Hepatic stellate cell (primary cell): ENCODE measurements around the gene ATP1A3.
"Not testable (repeated sequence)": the region's sequence is repeated elsewhere in the genome, so short reads cannot be mapped to it uniquely, and the experiment has no call there.

Experiments used
- DNase-seq: peaks from one replicate; pipeline ENCODE4 v3.0.0; 2011; ENCODE audit warnings: low spot score

ATP1A3 gene

GRCh38 chr19:42010245-42011126 is 16.5 kb upstream of the ATP1A3 start:
- DNase-seq, result peak; percentile 62

DNA sequence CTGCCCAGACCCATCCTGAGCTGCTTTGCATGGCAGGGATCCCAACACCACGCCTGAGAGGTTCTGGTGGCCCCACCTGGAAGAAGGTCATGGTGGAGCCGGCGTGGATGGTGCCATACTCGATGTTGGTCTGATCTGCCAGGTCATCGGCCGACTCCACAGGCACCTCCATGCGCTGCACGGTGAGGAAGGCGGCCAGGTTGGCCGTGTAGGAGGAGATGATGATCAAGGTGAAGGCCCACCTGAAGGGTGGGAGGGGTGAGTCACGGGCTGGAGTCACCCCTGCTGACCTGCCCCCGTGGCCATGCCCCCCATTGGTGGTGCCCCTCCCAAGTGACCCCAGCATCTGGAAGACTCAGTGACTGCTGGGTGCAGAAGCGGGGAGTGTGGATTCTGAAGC is 12.5 kb upstream of the ATP1A3 start:
- no peak for DNase-seq

- DNase-seq, result no peak
Measured at GRCh38 chr19:42005504-42005903, 11.5 kb upstream of the ATP1A3 start.

- DNase-seq, result no peak
Measured at GRCh38 chr19:42003506-42004294, 9.7 kb upstream of the ATP1A3 start.

DNA sequence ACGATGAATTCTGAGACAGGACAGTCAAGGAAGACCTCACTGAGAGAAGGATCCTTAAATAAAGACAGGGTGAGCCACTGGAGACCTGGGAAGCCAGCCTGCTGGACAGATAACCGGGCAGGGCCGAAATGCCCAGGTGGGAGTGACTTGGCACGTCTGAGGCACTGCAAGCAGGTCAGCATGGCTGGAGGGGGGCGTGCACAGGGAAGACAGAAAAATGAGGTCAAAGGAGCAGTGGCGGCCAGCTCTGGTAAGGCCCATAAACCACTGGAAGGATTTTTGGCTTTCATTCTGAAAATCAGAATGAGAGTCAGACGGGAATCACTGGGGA is 5.8 kb upstream of the ATP1A3 start:
- no peak for DNase-seq

GRCh38 chr19:41999071-41999877 is 5.2 kb upstream of the ATP1A3 start:
- DNase-seq, result no peak

DNA sequence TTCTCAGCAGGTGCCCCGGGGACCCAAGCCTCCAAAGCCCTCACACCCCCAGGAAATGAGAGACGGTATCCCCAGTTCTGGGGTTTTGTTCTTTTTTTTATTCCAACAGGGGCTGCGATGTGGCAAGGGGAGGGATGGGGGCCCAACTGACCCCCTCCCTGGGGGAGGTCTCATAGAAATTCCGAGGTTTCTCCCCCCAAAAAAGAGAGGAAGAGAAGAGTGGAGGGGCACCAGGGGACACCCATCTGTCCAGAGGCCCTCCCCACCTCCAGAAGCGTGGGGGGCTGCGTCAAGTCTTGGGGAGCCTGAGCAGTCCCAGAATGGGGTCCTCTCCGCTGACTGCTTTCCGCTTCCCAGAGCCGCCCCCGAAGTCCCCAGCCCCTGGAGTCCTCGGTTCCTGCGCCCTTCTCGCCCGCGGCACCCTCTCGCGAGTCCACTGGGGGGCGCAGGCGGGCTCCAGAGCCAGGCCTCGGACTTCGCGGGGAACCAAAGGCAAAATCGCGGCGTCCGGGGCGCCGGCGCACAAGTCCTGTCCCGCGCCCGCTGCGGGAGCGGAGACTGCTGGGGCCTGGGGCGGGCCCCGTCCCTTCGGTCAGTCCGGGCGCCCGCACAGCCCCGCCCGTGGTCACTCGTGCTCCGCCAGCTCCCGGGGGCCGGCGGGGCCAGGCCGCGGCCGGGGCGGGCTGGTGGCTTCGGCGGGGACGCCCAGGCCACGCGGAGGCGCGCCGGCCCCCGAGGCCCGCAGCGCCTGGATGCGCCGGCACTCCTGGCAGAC is 4.4 kb upstream of the ATP1A3 start:
- peak; percentile 71 for DNase-seq

GRCh38 chr19:41997851-41998229 is 3.8 kb upstream of the ATP1A3 start:
- DNase-seq, result no peak

DNA sequence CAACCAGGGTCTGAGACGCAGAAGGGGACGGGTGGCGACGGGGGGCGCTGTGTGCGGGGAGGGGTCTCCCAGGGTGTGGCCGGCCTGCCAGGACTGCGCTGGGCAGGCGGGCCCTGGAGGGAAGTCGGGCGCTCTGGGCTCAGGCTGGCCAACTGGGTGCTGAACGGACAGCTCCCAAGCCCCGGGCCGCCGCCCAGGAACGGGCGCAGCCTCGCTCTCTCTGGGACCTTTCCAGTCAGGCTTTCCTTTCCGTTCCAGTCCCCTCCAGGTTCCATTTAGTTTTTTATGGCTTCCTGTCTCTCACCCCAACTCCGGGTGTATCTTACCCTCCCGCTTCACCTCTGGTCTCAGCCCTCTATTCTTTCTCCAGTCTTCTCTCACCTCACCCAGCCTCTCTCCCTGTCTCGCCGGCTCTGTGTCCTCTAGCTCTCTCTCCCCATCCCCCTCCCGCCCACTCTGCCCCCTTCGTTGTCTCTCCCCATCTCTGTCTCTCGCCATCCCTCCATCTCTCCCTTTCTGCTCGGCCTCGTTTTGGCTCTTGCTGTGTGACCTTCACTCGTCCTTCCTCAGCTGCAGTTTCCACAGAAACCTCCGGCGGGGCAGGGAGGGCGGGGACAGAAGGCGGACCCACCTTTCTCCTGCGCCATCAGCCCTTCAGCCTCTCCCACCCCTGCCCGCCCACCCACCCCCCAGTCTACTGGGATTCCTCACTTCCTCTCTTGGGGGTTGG is 3.3 kb upstream of the ATP1A3 start:
- peak; percentile 86 for DNase-seq

DNA sequence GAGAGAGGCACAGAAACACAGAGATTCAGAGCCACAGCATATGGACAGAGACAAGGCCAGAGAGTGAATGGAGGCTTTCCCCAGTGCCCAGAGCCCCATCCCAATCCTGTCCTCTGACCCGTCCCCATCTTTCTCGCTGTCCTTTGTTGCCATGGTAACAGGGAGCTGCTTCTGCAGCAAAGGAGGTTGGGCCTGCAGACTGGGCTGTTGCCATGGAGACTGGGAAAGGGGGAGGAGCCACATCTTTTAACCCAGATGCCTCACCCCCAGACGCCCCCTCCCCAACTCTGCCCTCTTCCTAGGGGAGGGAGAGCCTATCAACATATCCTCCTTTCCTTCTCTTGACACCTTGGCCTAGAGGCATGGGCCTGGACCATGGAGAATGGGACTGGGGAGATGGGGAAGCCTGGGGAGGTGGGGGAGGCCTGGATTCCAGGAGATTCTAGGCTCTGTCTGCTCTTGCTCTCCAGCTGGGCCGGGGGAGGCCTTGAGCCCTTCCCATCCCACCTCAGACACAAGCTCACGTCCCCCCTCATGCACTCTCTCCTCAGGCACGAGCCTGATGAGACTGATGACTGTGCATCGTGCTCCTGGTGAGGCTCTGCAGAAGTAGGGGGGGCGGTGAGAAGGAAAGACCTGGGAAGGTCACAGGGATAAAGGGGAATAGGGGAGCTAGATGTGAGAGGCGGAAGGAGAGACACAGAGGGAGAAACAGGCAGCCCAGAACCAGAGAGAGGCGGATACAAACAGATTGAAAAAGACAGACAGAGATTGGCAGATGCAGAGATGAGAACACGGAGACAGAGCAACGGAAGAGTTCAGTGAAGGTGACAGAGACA is 2.1 kb upstream of the ATP1A3 start:
- DNase-seq, result no peak

- no peak for DNase-seq
Measured at GRCh38 chr19:41994994-41995958, 1.2 kb upstream of the ATP1A3 start.

GRCh38 chr19:41994521-41994971 is 516 bp upstream of the ATP1A3 start:
- DNase-seq, result no peak

DNA sequence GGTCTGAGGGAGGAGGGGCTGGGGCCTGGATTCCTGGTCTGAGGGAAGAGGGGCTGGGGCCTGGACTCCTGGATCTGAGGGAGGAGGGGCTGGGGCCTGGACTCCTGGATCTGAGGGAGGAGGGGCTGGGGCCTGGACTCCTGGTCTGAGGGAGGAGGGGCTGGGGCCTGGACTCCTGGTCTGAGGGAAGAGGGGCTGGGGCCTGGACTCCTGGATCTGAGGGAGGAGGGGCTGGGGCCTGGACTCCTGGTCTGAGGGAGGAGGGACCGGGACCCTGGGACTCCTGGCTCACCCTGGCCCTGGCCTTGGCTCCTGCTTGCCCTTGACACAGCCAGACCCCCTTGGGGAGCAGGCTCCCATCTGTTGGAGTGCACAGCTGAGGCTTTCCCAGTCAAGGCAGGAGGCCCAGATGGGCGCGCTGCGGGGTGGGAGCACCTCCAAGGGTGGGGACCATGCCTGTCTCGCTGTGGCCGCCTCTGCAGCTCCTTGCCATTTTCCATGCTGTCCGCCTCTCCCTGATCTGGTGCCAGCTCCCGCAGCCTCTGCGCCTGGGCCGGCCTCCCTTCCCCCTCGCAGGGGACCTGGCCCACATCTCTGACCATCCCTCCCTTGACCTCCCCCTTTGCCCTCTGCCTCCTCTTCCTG is 2.0 kb downstream of the ATP1A3 start:
- DNase-seq, result not testable (repeated sequence)

DNA sequence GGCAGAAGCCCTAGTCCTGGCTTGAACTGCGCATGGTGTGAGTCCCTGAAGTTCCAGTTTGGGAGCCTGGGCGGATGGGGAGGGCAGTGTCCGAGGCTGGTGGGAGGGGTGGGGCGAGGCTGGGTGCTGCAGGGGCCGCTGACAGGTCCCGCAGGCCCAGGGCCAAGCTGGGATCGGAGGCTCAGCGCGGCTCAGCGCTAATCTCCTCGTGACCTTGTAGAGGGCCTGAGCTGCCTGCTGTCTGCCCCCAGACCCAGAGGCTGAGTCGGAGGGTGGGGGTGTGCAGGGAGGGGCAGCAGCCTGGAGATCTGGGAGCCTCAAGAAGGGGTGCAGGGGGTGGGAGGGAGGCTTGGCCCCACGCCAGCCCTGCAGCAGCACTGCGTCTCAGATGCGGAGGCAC is 3.0 kb downstream of the ATP1A3 start:
- DNase-seq, result no peak

DNA sequence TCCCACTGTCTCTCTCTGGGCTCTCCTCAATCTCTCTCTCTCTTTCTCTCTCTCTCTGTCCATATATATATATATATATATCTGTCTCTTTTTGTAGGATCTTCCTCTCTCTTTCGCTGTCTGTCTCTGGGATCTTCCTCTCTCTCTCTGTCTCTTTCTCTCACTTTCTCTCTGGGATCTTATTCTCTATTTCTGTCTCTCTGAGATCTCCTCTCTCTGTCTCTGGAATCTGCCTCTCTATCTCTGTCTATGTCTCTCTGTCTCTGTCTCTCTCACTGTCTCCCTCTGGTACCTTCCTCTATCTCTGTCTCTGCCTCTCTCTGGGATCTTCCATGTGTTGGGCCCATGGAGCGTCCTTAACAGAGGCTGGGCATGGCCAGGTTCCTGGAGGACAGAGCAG is 3.4 kb downstream of the ATP1A3 start:
- no peak for DNase-seq

GRCh38 chr19:41990028-41990427 is 4.0 kb downstream of the ATP1A3 start:
- no peak for DNase-seq

DNA sequence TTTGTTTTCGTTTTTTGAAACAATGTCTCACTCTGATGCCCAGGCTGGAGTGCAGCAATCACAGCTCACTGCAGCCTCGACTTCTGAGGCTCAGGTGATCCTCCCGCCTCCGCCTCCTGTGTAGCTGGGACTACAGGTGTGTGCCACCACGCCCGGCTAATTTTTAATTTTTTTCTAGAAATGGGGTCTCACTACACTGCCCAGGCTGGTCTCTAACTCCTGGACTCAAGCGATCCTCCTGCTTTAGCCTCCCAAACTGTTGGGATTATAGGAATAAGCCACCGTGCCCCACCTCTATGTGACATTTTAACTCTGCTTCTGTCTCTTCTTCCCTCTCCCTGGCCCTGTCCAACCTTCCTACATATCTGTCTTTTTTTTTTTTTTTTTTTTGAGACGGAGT is 5.1 kb downstream of the ATP1A3 start:
- no peak for DNase-seq

DNA sequence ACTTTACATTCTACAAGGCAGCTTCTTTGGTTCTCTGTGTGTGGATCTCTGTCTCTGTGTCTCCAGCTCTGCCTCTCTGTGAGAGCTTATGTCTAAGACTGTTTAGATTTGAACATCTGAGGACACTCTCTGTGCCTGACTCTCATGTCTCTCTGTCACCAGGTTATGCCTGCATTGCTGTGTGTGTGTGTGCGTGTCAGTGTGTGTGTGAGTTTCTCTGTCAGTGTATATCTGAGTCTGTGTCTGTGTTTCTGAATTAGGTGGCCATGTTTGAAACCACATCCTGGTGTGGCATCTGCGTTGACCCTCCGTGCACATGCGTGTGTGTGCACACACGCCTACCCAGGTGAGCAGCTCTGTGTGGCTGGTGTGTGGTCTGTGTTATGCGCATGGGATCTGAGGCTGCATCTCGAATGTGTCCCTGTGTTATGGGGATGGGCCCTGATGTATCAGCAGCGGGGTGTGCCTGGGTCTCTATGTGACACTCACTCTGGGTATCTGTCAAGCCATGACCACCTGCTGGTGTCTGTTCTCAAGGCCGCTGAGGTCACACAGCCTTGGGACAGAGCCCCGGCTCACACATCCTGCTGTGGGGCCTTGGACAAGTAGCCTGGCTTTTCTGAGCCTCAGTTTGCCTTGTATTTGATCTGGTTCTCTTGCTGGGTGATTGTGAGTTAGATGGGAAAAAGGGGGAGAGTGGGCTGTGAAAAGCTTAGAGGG is 6.7 kb downstream of the ATP1A3 start:
- DNase-seq, result no peak
